Activated CD4-positive, alpha-beta T cell treated with anti-CD3 and anti-CD28 coated beads for 24 hours (primary cell): Measurements from ENCODE around the gene NDRG3.
"Not testable (repeated sequence)": the region's sequence is repeated elsewhere in the genome, so short reads cannot be mapped to it uniquely, and the experiment has no call there.

Experiments used
- DNase-seq, 2 donors: peaks; one replicate each; pipeline ENCODE4 v3.0.0-alpha.2; 2020; ENCODE audit warnings: low read depth in 2 of 2

The NDRG3 gene

GRCh38 chr20:36644706-36645095, 101.2 kb downstream of the NDRG3 start:
- DNase-seq = peak; percentile 27 to 30

GRCh38 chr20:36644032-36644705, 101.7 kb downstream of the NDRG3 start:
- DNase-seq = peak; percentile 35 to 49

- no peak for DNase-seq
Observed at GRCh38 chr20:36642136-36642535, 103.8 kb downstream of the NDRG3 start.

- no peak for DNase-seq
Observed at GRCh38 chr20:36641506-36641843, 104.4 kb downstream of the NDRG3 start.

GRCh38 chr20:36638876-36639400, 107.0 kb downstream of the NDRG3 start:
- DNase-seq = not testable (repeated sequence)

GRCh38 chr20:36634342-36634741, 111.5 kb downstream of the NDRG3 start:
- DNase-seq = no peak

GRCh38 chr20:36633285-36633772, 112.6 kb downstream of the NDRG3 start:
- DNase-seq = no peak

- no peak for DNase-seq
Observed at GRCh38 chr20:36632487-36633284, 113.2 kb downstream of the NDRG3 start.

GRCh38 chr20:36632147-36632486, 113.8 kb downstream of the NDRG3 start:
- no peak for DNase-seq

GRCh38 chr20:36631646-36632045, 114.2 kb downstream of the NDRG3 start:
- no peak for DNase-seq

- DNase-seq = no peak
Observed at GRCh38 chr20:36629719-36630681, 115.9 kb downstream of the NDRG3 start.

- no peak for DNase-seq
Observed at GRCh38 chr20:36628076-36628475, 117.8 kb downstream of the NDRG3 start.

GRCh38 chr20:36624944-36625324, 121.0 kb downstream of the NDRG3 start:
- no peak for DNase-seq

GRCh38 chr20:36624068-36624943, 121.6 kb downstream of the NDRG3 start:
- no peak for DNase-seq

GRCh38 chr20:36623444-36623843, 122.4 kb downstream of the NDRG3 start:
- DNase-seq = no peak

- no peak for DNase-seq
Observed at GRCh38 chr20:36620917-36621316, 125.0 kb downstream of the NDRG3 start.

- no peak for DNase-seq
Observed at GRCh38 chr20:36614781-36615557, 130.9 kb downstream of the NDRG3 start.

- no peak for DNase-seq
Observed at GRCh38 chr20:36613974-36614373, 131.9 kb downstream of the NDRG3 start.

GRCh38 chr20:36611625-36612024, 134.3 kb downstream of the NDRG3 start:
- no peak for DNase-seq

GRCh38 chr20:36608388-36608728, 137.5 kb downstream of the NDRG3 start:
- not testable (repeated sequence) for DNase-seq
